ENCODE results near the gene CCDC116.

CCDC116 gene

GRCh38 chr22:21652010-21652546 lies 19.5 kb downstream of the CCDC116 start:
- H3K9ac ChIP-seq (ENCODE audit: low read depth in 1 of 2, low read length in 2 of 2), result peak overlapping the region; percentile 32 to 52
- no peaks in the 10 kb centered on the region for H3K27me3 ChIP-seq (ENCODE audit: control insufficient read depth in 2 of 2, insufficient read depth in 2 of 2, low read length in 2 of 2)
- H3K27ac ChIP-seq (ENCODE audit: low read depth in 2 of 2, low read length in 2 of 2), result no peak overlapping the region
- H3K4me3 ChIP-seq (ENCODE audit: low read length in 2 of 2), result peak overlapping the region; percentile 64 to 75
- no peaks in the 10 kb centered on the region for H3K9me3 ChIP-seq (ENCODE audit: control insufficient read depth in 2 of 2, low read length in 2 of 2)
- H3K4me1 ChIP-seq (ENCODE audit: control insufficient read depth in 2 of 2, insufficient read depth in 2 of 2, low read length in 2 of 2), result peaks cover 10 to 18% of the 10 kb centered on the region in 2 donors
- peaks cover 0 to 3% of the 10 kb centered on the region in 2 donors for H3K36me3 ChIP-seq (ENCODE audit: control insufficient read depth in 2 of 2, insufficient read depth in 2 of 2, low read length in 2 of 2)

- Histone ChIP-seq H3K9ac (ENCODE audit: low read depth in 1 of 2, low read length in 2 of 2) (peak overlapping the region; percentile 32 to 52), H3K27ac (ENCODE audit: low read depth in 2 of 2, low read length in 2 of 2) (no peak overlapping the region), H3K4me1 (ENCODE audit: control insufficient read depth in 2 of 2, insufficient read depth in 2 of 2, low read length in 2 of 2) (peaks cover 12 to 19% of the 10 kb centered on the region in 2 donors), H3K27me3 (ENCODE audit: control insufficient read depth in 2 of 2, insufficient read depth in 2 of 2, low read length in 2 of 2) (no peaks in the 10 kb centered on the region), H3K4me3 (ENCODE audit: low read length in 2 of 2) (peak overlapping the region; percentile 64 to 75), H3K9me3 (ENCODE audit: control insufficient read depth in 2 of 2, low read length in 2 of 2) (no peaks in the 10 kb centered on the region), H3K36me3 (ENCODE audit: control insufficient read depth in 2 of 2, insufficient read depth in 2 of 2, low read length in 2 of 2) (peaks cover 0 to 3% of the 10 kb centered on the region in 2 donors)
Observed at GRCh38 chr22:21652547-21653545, 20.3 kb downstream of the CCDC116 start.

- H3K4me1 ChIP-seq (ENCODE audit: control insufficient read depth in 2 of 2, insufficient read depth in 2 of 2, low read length in 2 of 2), result peaks cover 9 to 15% of the 10 kb centered on the region in 2 donors
- H3K27me3 ChIP-seq (ENCODE audit: control insufficient read depth in 2 of 2, insufficient read depth in 2 of 2, low read length in 2 of 2), result peaks cover 0 to 3% of the 10 kb centered on the region in 2 donors
- peak overlapping the region; percentile 50 to 70 for H3K4me3 ChIP-seq (ENCODE audit: low read length in 2 of 2)
- no peak overlapping the region for H3K27ac ChIP-seq (ENCODE audit: low read depth in 2 of 2, low read length in 2 of 2)
- H3K36me3 ChIP-seq (ENCODE audit: control insufficient read depth in 2 of 2, insufficient read depth in 2 of 2, low read length in 2 of 2), result no peaks in the 10 kb centered on the region
- H3K9me3 ChIP-seq (ENCODE audit: control insufficient read depth in 2 of 2, low read length in 2 of 2), result no peaks in the 10 kb centered on the region
- no peak overlapping the region for H3K9ac ChIP-seq (ENCODE audit: low read depth in 1 of 2, low read length in 2 of 2)
Observed at GRCh38 chr22:21657020-21657359, 24.4 kb downstream of the CCDC116 start.

- peak overlapping the region; percentile 56 to 70 for H3K4me3 ChIP-seq (ENCODE audit: low read length in 2 of 2)
- no peaks in the 10 kb centered on the region for H3K36me3 ChIP-seq (ENCODE audit: control insufficient read depth in 2 of 2, insufficient read depth in 2 of 2, low read length in 2 of 2)
- no peaks in the 10 kb centered on the region for H3K9me3 ChIP-seq (ENCODE audit: control insufficient read depth in 2 of 2, low read length in 2 of 2)
- H3K9ac ChIP-seq (ENCODE audit: low read depth in 1 of 2, low read length in 2 of 2), result peak overlapping the region in 1 of 2 donors; percentile 58
- peaks cover 5 to 13% of the 10 kb centered on the region in 2 donors for H3K4me1 ChIP-seq (ENCODE audit: control insufficient read depth in 2 of 2, insufficient read depth in 2 of 2, low read length in 2 of 2)
- no peak overlapping the region for H3K27ac ChIP-seq (ENCODE audit: low read depth in 2 of 2, low read length in 2 of 2)
- H3K27me3 ChIP-seq (ENCODE audit: control insufficient read depth in 2 of 2, insufficient read depth in 2 of 2, low read length in 2 of 2), result peaks cover 0 to 3% of the 10 kb centered on the region in 2 donors
Observed at GRCh38 chr22:21657360-21658032, 24.9 kb downstream of the CCDC116 start.

- no peaks in the 10 kb centered on the region for H3K36me3 ChIP-seq (ENCODE audit: control insufficient read depth in 2 of 2, insufficient read depth in 2 of 2, low read length in 2 of 2)
- H3K4me1 ChIP-seq (ENCODE audit: control insufficient read depth in 2 of 2, insufficient read depth in 2 of 2, low read length in 2 of 2), result peaks cover 5 to 10% of the 10 kb centered on the region in 2 donors
- H3K9me3 ChIP-seq (ENCODE audit: control insufficient read depth in 2 of 2, low read length in 2 of 2), result no peaks in the 10 kb centered on the region
- H3K27ac ChIP-seq (ENCODE audit: low read depth in 2 of 2, low read length in 2 of 2), result no peak overlapping the region
- peaks cover 0 to 3% of the 10 kb centered on the region in 2 donors for H3K27me3 ChIP-seq (ENCODE audit: control insufficient read depth in 2 of 2, insufficient read depth in 2 of 2, low read length in 2 of 2)
- no peak overlapping the region for H3K9ac ChIP-seq (ENCODE audit: low read depth in 1 of 2, low read length in 2 of 2)
- H3K4me3 ChIP-seq (ENCODE audit: low read length in 2 of 2), result no peak overlapping the region
Observed at GRCh38 chr22:21659864-21660525, 27.4 kb downstream of the CCDC116 start.

- H3K4me3 ChIP-seq (ENCODE audit: low read length in 2 of 2), result no peak overlapping the region
- no peak overlapping the region for H3K9ac ChIP-seq (ENCODE audit: low read depth in 1 of 2, low read length in 2 of 2)
- H3K27ac ChIP-seq (ENCODE audit: low read depth in 2 of 2, low read length in 2 of 2), result no peak overlapping the region
- H3K36me3 ChIP-seq (ENCODE audit: control insufficient read depth in 2 of 2, insufficient read depth in 2 of 2, low read length in 2 of 2), result no peaks in the 10 kb centered on the region
- peaks cover 5 to 12% of the 10 kb centered on the region in 2 donors for H3K4me1 ChIP-seq (ENCODE audit: control insufficient read depth in 2 of 2, insufficient read depth in 2 of 2, low read length in 2 of 2)
- peaks cover 0 to 3% of the 10 kb centered on the region in 2 donors for H3K27me3 ChIP-seq (ENCODE audit: control insufficient read depth in 2 of 2, insufficient read depth in 2 of 2, low read length in 2 of 2)
- H3K9me3 ChIP-seq (ENCODE audit: control insufficient read depth in 2 of 2, low read length in 2 of 2), result no peaks in the 10 kb centered on the region
Observed at GRCh38 chr22:21660904-21661303, 28.3 kb downstream of the CCDC116 start.

GRCh38 chr22:21661991-21662390 lies 29.4 kb downstream of the CCDC116 start:
- no peak overlapping the region for H3K9ac ChIP-seq (ENCODE audit: low read depth in 1 of 2, low read length in 2 of 2)
- no peak overlapping the region for H3K27ac ChIP-seq (ENCODE audit: low read depth in 2 of 2, low read length in 2 of 2)
- no peaks in the 10 kb centered on the region for H3K36me3 ChIP-seq (ENCODE audit: control insufficient read depth in 2 of 2, insufficient read depth in 2 of 2, low read length in 2 of 2)
- peaks cover 6 to 12% of the 10 kb centered on the region in 2 donors for H3K4me1 ChIP-seq (ENCODE audit: control insufficient read depth in 2 of 2, insufficient read depth in 2 of 2, low read length in 2 of 2)
- H3K9me3 ChIP-seq (ENCODE audit: control insufficient read depth in 2 of 2, low read length in 2 of 2), result no peaks in the 10 kb centered on the region
- H3K4me3 ChIP-seq (ENCODE audit: low read length in 2 of 2), result no peak overlapping the region
- H3K27me3 ChIP-seq (ENCODE audit: control insufficient read depth in 2 of 2, insufficient read depth in 2 of 2, low read length in 2 of 2), result peaks cover 0 to 3% of the 10 kb centered on the region in 2 donors

GRCh38 chr22:21663738-21664137 lies 31.2 kb downstream of the CCDC116 start:
- H3K36me3 ChIP-seq (ENCODE audit: control insufficient read depth in 2 of 2, insufficient read depth in 2 of 2, low read length in 2 of 2), result no peaks in the 10 kb centered on the region
- H3K9ac ChIP-seq (ENCODE audit: low read depth in 1 of 2, low read length in 2 of 2), result no peak overlapping the region
- no peak overlapping the region for H3K27ac ChIP-seq (ENCODE audit: low read depth in 2 of 2, low read length in 2 of 2)
- H3K4me3 ChIP-seq (ENCODE audit: low read length in 2 of 2), result no peak overlapping the region
- peaks cover 3 to 5% of the 10 kb centered on the region in 2 donors for H3K4me1 ChIP-seq (ENCODE audit: control insufficient read depth in 2 of 2, insufficient read depth in 2 of 2, low read length in 2 of 2)
- H3K27me3 ChIP-seq (ENCODE audit: control insufficient read depth in 2 of 2, insufficient read depth in 2 of 2, low read length in 2 of 2), result no peaks in the 10 kb centered on the region
- H3K9me3 ChIP-seq (ENCODE audit: control insufficient read depth in 2 of 2, low read length in 2 of 2), result no peaks in the 10 kb centered on the region

GRCh38 chr22:21665047-21665851 lies 32.7 kb downstream of the CCDC116 start:
- H3K36me3 ChIP-seq (ENCODE audit: control insufficient read depth in 2 of 2, insufficient read depth in 2 of 2, low read length in 2 of 2), result peaks cover 0 to 5% of the 10 kb centered on the region in 2 donors
- H3K27ac ChIP-seq (ENCODE audit: low read depth in 2 of 2, low read length in 2 of 2), result peak overlapping the region; percentile 88 to 94
- H3K27me3 ChIP-seq (ENCODE audit: control insufficient read depth in 2 of 2, insufficient read depth in 2 of 2, low read length in 2 of 2), result no peaks in the 10 kb centered on the region
- H3K9me3 ChIP-seq (ENCODE audit: control insufficient read depth in 2 of 2, low read length in 2 of 2), result no peaks in the 10 kb centered on the region
- peak overlapping the region; percentile 94 to 95 for H3K4me3 ChIP-seq (ENCODE audit: low read length in 2 of 2)
- peaks cover 3 to 5% of the 10 kb centered on the region in 2 donors for H3K4me1 ChIP-seq (ENCODE audit: control insufficient read depth in 2 of 2, insufficient read depth in 2 of 2, low read length in 2 of 2)
- H3K9ac ChIP-seq (ENCODE audit: low read depth in 1 of 2, low read length in 2 of 2), result peak overlapping the region; percentile 86 to 97

Measured in mucosa of rectum (tissue), 2 donors.